Activated naive CD4-positive, alpha-beta T cell treated with anti-CD3 and anti-CD28 coated beads for 36 hours (primary cell): ENCODE measurements around the gene MIA. TPM values are rescaled to one million over a fixed set of nuclear protein-coding genes. Genes with fewer than 3 reads are reported as not detected.
"Not testable (repeated sequence)": the region's sequence is repeated elsewhere in the genome, so short reads cannot be mapped to it uniquely, and the experiment has no call there.

Experiments
- CTCF ChIA-PET: fragments of 350-600 bp; sonication (Branson Sonifier 250); formaldehyde crosslinking; loops from one replicate; lab custom pipeline; 2021; ENCODE audit warnings: antibody characterized with exemption; lab: Charles Lee
- DNase-seq: peaks from one replicate; pipeline ENCODE4 v3.0.0-alpha.2; 2020
- H3K27ac Mint-ChIP-seq: one replicate; pipeline ENCODE4 v1.8.0; 2021; ENCODE audit warnings: mild to moderate bottlenecking, mixed read lengths
- H3K27me3 Mint-ChIP-seq: one replicate; pipeline ENCODE4 v1.8.0; 2021; ENCODE audit warnings: low read depth, mixed read lengths
- H3K36me3 Mint-ChIP-seq: one replicate; pipeline ENCODE4 v1.8.0; 2021; ENCODE audit warnings: low read depth, mixed read lengths
- H3K4me1 Mint-ChIP-seq: one replicate; pipeline ENCODE4 v1.8.0; 2021; ENCODE audit warnings: low read depth, mixed read lengths
- H3K4me3 Mint-ChIP-seq: one replicate; pipeline ENCODE4 v1.8.0; 2021; ENCODE audit warnings: mild to moderate bottlenecking, moderate library complexity, mixed read lengths
- H3K9me3 Mint-ChIP-seq: one replicate; pipeline ENCODE4 v1.8.0; 2021; ENCODE audit warnings: mixed read lengths
- intact Hi-C: fragments of 100-400 bp; cut with micrococcal nuclease; formaldehyde crosslinking; loops from one replicate; pipeline ENCODE4 v1.15.1; 2023
- total RNA-seq, 2 experiments: library from RNA; stranded (reverse); gene quantifications; one replicate each; pipeline ENCODE4 v1.2.3, GENCODE V29; 2021

Gene MIA
- total RNA-seq, 2 experiments from 2014 or later: not detected

- peaks cover 22% of the 10 kb centered on the region for H3K36me3 Mint-ChIP-seq
- DNase-seq, H3K27me3 Mint-ChIP-seq, H3K9me3 Mint-ChIP-seq, intact Hi-C loops, H3K27ac Mint-ChIP-seq, H3K4me3 Mint-ChIP-seq: not testable (repeated sequence)
- H3K4me1 Mint-ChIP-seq: peaks cover 11% of the 10 kb centered on the region
- CTCF ChIA-PET: interaction anchor here (0.6 to 0.8 kb wide), 2 partner anchors 34 to 151 kb away, joined by 3 to 5 read pairs; no protein-coding TSS in a partner anchor
Observed at GRCh38 chr19:40771101-40771862, 4.0 kb upstream of the MIA start.

- H3K27me3 Mint-ChIP-seq: no peaks in the 10 kb centered on the region
- intact Hi-C loops: loop anchor here (2.0 kb wide), 1 partner anchor 51 kb away; no protein-coding TSS in a partner anchor
- H3K36me3 Mint-ChIP-seq: peaks cover 11% of the 10 kb centered on the region
- no peak for DNase-seq
- H3K9me3 Mint-ChIP-seq: peaks cover 3% of the 10 kb centered on the region
- H3K27ac Mint-ChIP-seq: no peak overlapping the region
- peaks cover 37% of the 10 kb centered on the region for H3K4me1 Mint-ChIP-seq
- no peak overlapping the region for H3K4me3 Mint-ChIP-seq
- CTCF ChIA-PET: interaction anchor here (0.8 to 0.9 kb wide), 2 partner anchors 32 to 34 kb away, joined by 3 read pairs; no protein-coding TSS in a partner anchor
Observed at GRCh38 chr19:40775632-40776022, 306 bp downstream of the MIA start.

- no peaks in the 10 kb centered on the region for H3K9me3 Mint-ChIP-seq
- H3K4me3 Mint-ChIP-seq: no peak overlapping the region
- H3K36me3 Mint-ChIP-seq: peaks cover 8% of the 10 kb centered on the region
- H3K27ac Mint-ChIP-seq: no peak overlapping the region
- no peak for DNase-seq
- H3K27me3 Mint-ChIP-seq: no peaks in the 10 kb centered on the region
- intact Hi-C loops: loop anchor here (2.0 kb wide), 1 partner anchor 52 kb away; no protein-coding TSS in a partner anchor
- CTCF ChIA-PET: interaction anchor here (3.4 kb wide), 1 partner anchor 30 kb away, joined by 27 read pairs; no protein-coding TSS in a partner anchor
- H3K4me1 Mint-ChIP-seq: peaks cover 39% of the 10 kb centered on the region
Observed at GRCh38 chr19:40776364-40776763, 1.0 kb downstream of the MIA start.

- CTCF ChIA-PET: interaction anchor here (0.8 to 3.4 kb wide), 8 partner anchors 11 to 142 kb away, joined by 3 to 27 read pairs (median 4); partner anchors contain the start of gene EGLN2
- H3K36me3 Mint-ChIP-seq: peaks cover 6% of the 10 kb centered on the region
- intact Hi-C loops: loop anchor here (1.0 to 2.0 kb wide), 3 partner anchors 27 to 61 kb away; partner anchors contain the start of gene COQ8B
- peaks cover 39% of the 10 kb centered on the region for H3K4me1 Mint-ChIP-seq
- no peaks in the 10 kb centered on the region for H3K27me3 Mint-ChIP-seq
- peak overlapping the region; percentile 85 for H3K4me3 Mint-ChIP-seq
- H3K9me3 Mint-ChIP-seq: no peaks in the 10 kb centered on the region
- peak; percentile 98 for DNase-seq
- H3K27ac Mint-ChIP-seq: peak overlapping the region; percentile 91
Observed at GRCh38 chr19:40776932-40777644, 1.8 kb downstream of the MIA start.

GRCh38 chr19:40777645-40777936, 2.3 kb downstream of the MIA start:
- H3K27me3 Mint-ChIP-seq: no peaks in the 10 kb centered on the region
- intact Hi-C loops: loop anchor here (1.0 to 2.0 kb wide), 3 partner anchors 27 to 61 kb away; partner anchors contain the start of gene COQ8B
- CTCF ChIA-PET: interaction anchor here (0.6 to 3.4 kb wide), 10 partner anchors 12 to 143 kb away, joined by 3 to 27 read pairs (median 3); partner anchors contain the start of gene EGLN2
- no peak for DNase-seq
- H3K27ac Mint-ChIP-seq: peak overlapping the region; percentile 91
- H3K4me1 Mint-ChIP-seq: peaks cover 39% of the 10 kb centered on the region
- no peaks in the 10 kb centered on the region for H3K9me3 Mint-ChIP-seq
- H3K4me3 Mint-ChIP-seq: peak overlapping the region; percentile 85
- peaks cover 6% of the 10 kb centered on the region for H3K36me3 Mint-ChIP-seq

GRCh38 chr19:40777937-40778705, 2.8 kb downstream of the MIA start, which contains the start of gene RAB4B:
RAB4B (plus strand) TSS chr19:40778247; CDS start chr19:40778376, 129 bp downstream.
- Mint-ChIP-seq H3K4me3 (peak within 1 kb of the TSS; percentile 85), H3K4me1 (peaks cover 39% of the 10 kb centered on the region), H3K9me3 (no peaks in the 10 kb centered on the region)

GRCh38 chr19:40778706-40779284, 3.5 kb downstream of the MIA start:
- Mint-ChIP-seq H3K27ac (peak overlapping the region; percentile 91), H3K4me3 (peak overlapping the region; percentile 85), H3K27me3 (no peaks in the 10 kb centered on the region), H3K9me3 (no peaks in the 10 kb centered on the region), H3K4me1 (peaks cover 39% of the 10 kb centered on the region), H3K36me3 (peaks cover 6% of the 10 kb centered on the region)
- intact Hi-C loops: loop anchor here (1.0 kb wide), 7 partner anchors 14 to 485 kb away; partner anchors contain the start of gene ACTMAP
- no peak for DNase-seq
- CTCF ChIA-PET: interaction anchor here (0.6 to 3.4 kb wide), 7 partner anchors 20 to 302 kb away, joined by 3 to 27 read pairs (median 4); partner anchors contain the start of gene EGLN2

More at GRCh38 chr19:40777937-40778705, 2.8 kb downstream of the MIA start, which contains the start of gene RAB4B:
- Mint-ChIP-seq H3K36me3 (peaks cover 6% of the 10 kb centered on the region), H3K27me3 (no peaks in the 10 kb centered on the region), H3K27ac (peak within 1 kb of the TSS; percentile 91)
- CTCF ChIA-PET: interaction anchor here (0.6 to 3.4 kb wide), 12 partner anchors 12 to 115 kb away, joined by 3 to 27 read pairs (median 4); partner anchors contain the start of gene EGLN2
- peak; percentile 100 for DNase-seq
- intact Hi-C loops: loop anchor here (1.0 to 2.0 kb wide), 10 partner anchors 14 to 485 kb away; partner anchors contain the start of genes ACTMAP and COQ8B

- intact Hi-C loops: no loop called here
- CTCF ChIA-PET: no interaction called here
- peaks cover 37% of the 10 kb centered on the region for H3K4me1 Mint-ChIP-seq
- no peaks in the 10 kb centered on the region for H3K27me3 Mint-ChIP-seq
- H3K36me3 Mint-ChIP-seq: peaks cover 6% of the 10 kb centered on the region
- no peaks in the 10 kb centered on the region for H3K9me3 Mint-ChIP-seq
- H3K27ac Mint-ChIP-seq: peak overlapping the region; percentile 72
- no peak overlapping the region for H3K4me3 Mint-ChIP-seq
- DNase-seq: no peak
Observed at GRCh38 chr19:40780582-40780981, 5.3 kb downstream of the MIA start.

- DNase-seq: no peak
- Mint-ChIP-seq H3K36me3 (peaks cover 6% of the 10 kb centered on the region), H3K4me1 (peaks cover 38% of the 10 kb centered on the region), H3K27me3 (no peaks in the 10 kb centered on the region), H3K9me3 (no peaks in the 10 kb centered on the region), H3K27ac (no peak overlapping the region), H3K4me3 (no peak overlapping the region)
- CTCF ChIA-PET: no interaction called here
- intact Hi-C loops: no loop called here
Observed at GRCh38 chr19:40781140-40781539, 5.8 kb downstream of the MIA start.

- CTCF ChIA-PET: no interaction called here
- intact Hi-C loops: no loop called here
- H3K27me3 Mint-ChIP-seq: no peaks in the 10 kb centered on the region
- H3K4me1 Mint-ChIP-seq: peaks cover 25% of the 10 kb centered on the region
- DNase-seq: no peak
- H3K36me3 Mint-ChIP-seq: peaks cover 6% of the 10 kb centered on the region
- no peaks in the 10 kb centered on the region for H3K9me3 Mint-ChIP-seq
- no peak overlapping the region for H3K27ac Mint-ChIP-seq
- no peak overlapping the region for H3K4me3 Mint-ChIP-seq
Observed at GRCh38 chr19:40783711-40784110, 8.4 kb downstream of the MIA start.

GRCh38 chr19:40784146-40784545, 8.8 kb downstream of the MIA start:
- DNase-seq, H3K4me3 Mint-ChIP-seq, CTCF ChIA-PET, H3K9me3 Mint-ChIP-seq, H3K27me3 Mint-ChIP-seq, H3K36me3 Mint-ChIP-seq, H3K27ac Mint-ChIP-seq, intact Hi-C loops: not testable (repeated sequence)
- H3K4me1 Mint-ChIP-seq: peaks cover 20% of the 10 kb centered on the region
